PC-3 (cell line): ENCODE data around the gene CFAP97D2.

ENCODE experiments used
- CTCF ChIP-seq: fragments of 300-600 bp; sonication (generic); conservative IDR thresholded peaks from 2 replicates; pipeline ENCODE4 v1.5.1; 2017; ENCODE audit warnings: antibody characterized with exemption, low read depth, mild to moderate bottlenecking, low read length
- EZH2 ChIP-seq: fragments of 300-600 bp; sonication (generic); IDR thresholded peaks from one replicate; pipeline ENCODE4 v1.6.1; 2017; ENCODE audit warnings: antibody characterized with exemption, mild to moderate bottlenecking, low read length; ENCODE audit not compliant: unreplicated experiment

GRCh38 chr13:114152831-114153371, 26.2 kb upstream of the CFAP97D2 start:
- TF ChIP-seq CTCF (no peak), EZH2 (no peak)
